Skeletal muscle satellite cell (primary cell): ENCODE measurements around the gene OSCAR.
A peak's percentile ranks its signal among the peaks of the same experiment; 100 is the strongest.

Experiments used
- H3K27me3 ChIP-seq: 2 replicates; pipeline ENCODE4 v1.7.0; 2013; ENCODE audit warnings: low read length; ENCODE audit not compliant: control insufficient read depth, insufficient read depth
- H3K36me3 ChIP-seq: 2 replicates; pipeline ENCODE4 v1.7.0; 2013; ENCODE audit warnings: mild to moderate bottlenecking, control low read depth, low read length; ENCODE audit not compliant: insufficient read depth
- H3K4me1 ChIP-seq: 2 replicates; pipeline ENCODE4 v1.7.0; 2013; ENCODE audit warnings: low read length; ENCODE audit not compliant: control insufficient read depth, insufficient read depth
- H3K4me2 ChIP-seq: 2 replicates; pipeline ENCODE4 v1.7.0; 2013; ENCODE audit warnings: mild to moderate bottlenecking, low read length
- H3K4me3 ChIP-seq: 2 replicates; pipeline ENCODE4 v1.7.0; 2013; ENCODE audit warnings: low read length
- H3K9ac ChIP-seq: 2 replicates; pipeline ENCODE4 v1.7.0; 2013; ENCODE audit warnings: mild to moderate bottlenecking, low read depth, low read length, moderate library complexity
- H3K9me3 ChIP-seq: replicated peaks from 2 replicates; pipeline ENCODE4 v1.7.0; 2013; ENCODE audit warnings: mild to moderate bottlenecking, control low read depth, low read length

Gene OSCAR

GRCh38 chr19:54136864-54137698 is 36.5 kb upstream of the OSCAR start:
- H3K4me1 ChIP-seq, result peaks cover 20% of the 10 kb centered on the region
- no peaks in the 10 kb centered on the region for H3K9me3 ChIP-seq
- H3K9ac ChIP-seq, result peak overlapping the region; percentile 97
- peak overlapping the region; percentile 81 for H3K4me3 ChIP-seq
- H3K4me2 ChIP-seq, result peak overlapping the region; percentile 99
- H3K36me3 ChIP-seq, result peaks cover 5% of the 10 kb centered on the region
- H3K27me3 ChIP-seq, result no peaks in the 10 kb centered on the region

GRCh38 chr19:54136086-54136863 is 35.7 kb upstream of the OSCAR start:
- H3K4me1 ChIP-seq, result peaks cover 20% of the 10 kb centered on the region
- H3K9me3 ChIP-seq, result no peaks in the 10 kb centered on the region
- peak overlapping the region; percentile 99 for H3K4me2 ChIP-seq
- H3K9ac ChIP-seq, result peak overlapping the region; percentile 59
- H3K4me3 ChIP-seq, result peak overlapping the region; percentile 81
- peaks cover 8% of the 10 kb centered on the region for H3K36me3 ChIP-seq
- H3K27me3 ChIP-seq, result no peaks in the 10 kb centered on the region

- Histone ChIP-seq H3K9me3 (no peaks in the 10 kb centered on the region), H3K4me1 (peaks cover 18% of the 10 kb centered on the region)
Observed at GRCh38 chr19:54133957-54134590, 33.5 kb upstream of the OSCAR start.

GRCh38 chr19:54133312-54133956 is 32.8 kb upstream of the OSCAR start:
- H3K4me1 ChIP-seq, result peaks cover 12% of the 10 kb centered on the region
- H3K36me3 ChIP-seq, result peaks cover 18% of the 10 kb centered on the region
- H3K4me2 ChIP-seq, result no peak overlapping the region
- H3K9me3 ChIP-seq, result no peaks in the 10 kb centered on the region
- H3K27me3 ChIP-seq, result no peaks in the 10 kb centered on the region
- H3K9ac ChIP-seq, result no peak overlapping the region
- no peak overlapping the region for H3K4me3 ChIP-seq

More at GRCh38 chr19:54133957-54134590, 33.5 kb upstream of the OSCAR start:
- Histone ChIP-seq H3K36me3 (peaks cover 16% of the 10 kb centered on the region), H3K4me3 (no peak overlapping the region), H3K4me2 (no peak overlapping the region), H3K9ac (no peak overlapping the region), H3K27me3 (no peaks in the 10 kb centered on the region)

- H3K9ac ChIP-seq, result no peak overlapping the region
- H3K4me1 ChIP-seq, result no peaks in the 10 kb centered on the region
- H3K9me3 ChIP-seq, result no peaks in the 10 kb centered on the region
- H3K27me3 ChIP-seq, result no peaks in the 10 kb centered on the region
- no peak overlapping the region for H3K4me2 ChIP-seq
- no peak overlapping the region for H3K4me3 ChIP-seq
- peaks cover 42% of the 10 kb centered on the region for H3K36me3 ChIP-seq
Observed at GRCh38 chr19:54129617-54129996, 29.0 kb upstream of the OSCAR start.

- H3K4me3 ChIP-seq, result no peak overlapping the region
- no peaks in the 10 kb centered on the region for H3K4me1 ChIP-seq
- H3K27me3 ChIP-seq, result no peaks in the 10 kb centered on the region
- H3K36me3 ChIP-seq, result peaks cover 48% of the 10 kb centered on the region
- no peak overlapping the region for H3K4me2 ChIP-seq
- no peaks in the 10 kb centered on the region for H3K9me3 ChIP-seq
- no peak overlapping the region for H3K9ac ChIP-seq
Observed at GRCh38 chr19:54128796-54129616, 28.4 kb upstream of the OSCAR start.

- no peak overlapping the region for H3K4me2 ChIP-seq
- H3K9me3 ChIP-seq, result no peaks in the 10 kb centered on the region
- peaks cover 54% of the 10 kb centered on the region for H3K36me3 ChIP-seq
- H3K27me3 ChIP-seq, result no peaks in the 10 kb centered on the region
- H3K9ac ChIP-seq, result no peak overlapping the region
- H3K4me3 ChIP-seq, result no peak overlapping the region
- H3K4me1 ChIP-seq, result no peaks in the 10 kb centered on the region
Observed at GRCh38 chr19:54128441-54128725, 27.8 kb upstream of the OSCAR start.

- no peak overlapping the region for H3K4me2 ChIP-seq
- peaks cover 56% of the 10 kb centered on the region for H3K36me3 ChIP-seq
- H3K9ac ChIP-seq, result no peak overlapping the region
- no peaks in the 10 kb centered on the region for H3K4me1 ChIP-seq
- no peak overlapping the region for H3K4me3 ChIP-seq
- H3K9me3 ChIP-seq, result no peaks in the 10 kb centered on the region
- no peaks in the 10 kb centered on the region for H3K27me3 ChIP-seq
Observed at GRCh38 chr19:54127688-54128440, 27.3 kb upstream of the OSCAR start.

GRCh38 chr19:54125713-54126112 is 25.1 kb upstream of the OSCAR start:
- no peak overlapping the region for H3K4me3 ChIP-seq
- H3K9me3 ChIP-seq, result no peaks in the 10 kb centered on the region
- no peak overlapping the region for H3K4me2 ChIP-seq
- no peak overlapping the region for H3K9ac ChIP-seq
- H3K27me3 ChIP-seq, result no peaks in the 10 kb centered on the region
- no peaks in the 10 kb centered on the region for H3K4me1 ChIP-seq
- H3K36me3 ChIP-seq, result peaks cover 58% of the 10 kb centered on the region

GRCh38 chr19:54124393-54124792 is 23.8 kb upstream of the OSCAR start:
- H3K9ac ChIP-seq, result no peak overlapping the region
- H3K4me1 ChIP-seq, result no peaks in the 10 kb centered on the region
- no peaks in the 10 kb centered on the region for H3K27me3 ChIP-seq
- no peak overlapping the region for H3K4me3 ChIP-seq
- H3K4me2 ChIP-seq, result no peak overlapping the region
- H3K9me3 ChIP-seq, result no peaks in the 10 kb centered on the region
- H3K36me3 ChIP-seq, result peaks cover 61% of the 10 kb centered on the region
